CD4-positive, alpha-beta T cell treated with Interleukin-15 for 4 hours (primary cell): Measurements from ENCODE around the gene DCAF6.
"Not testable (repeated sequence)": the region's sequence is repeated elsewhere in the genome, so short reads cannot be mapped to it uniquely, and the experiment has no call there.

Experiments used
- DNase-seq: peaks from one replicate; pipeline ENCODE4 v3.0.0-alpha.2; 2020; ENCODE audit warnings: low spot score

The DCAF6 gene, protein sequence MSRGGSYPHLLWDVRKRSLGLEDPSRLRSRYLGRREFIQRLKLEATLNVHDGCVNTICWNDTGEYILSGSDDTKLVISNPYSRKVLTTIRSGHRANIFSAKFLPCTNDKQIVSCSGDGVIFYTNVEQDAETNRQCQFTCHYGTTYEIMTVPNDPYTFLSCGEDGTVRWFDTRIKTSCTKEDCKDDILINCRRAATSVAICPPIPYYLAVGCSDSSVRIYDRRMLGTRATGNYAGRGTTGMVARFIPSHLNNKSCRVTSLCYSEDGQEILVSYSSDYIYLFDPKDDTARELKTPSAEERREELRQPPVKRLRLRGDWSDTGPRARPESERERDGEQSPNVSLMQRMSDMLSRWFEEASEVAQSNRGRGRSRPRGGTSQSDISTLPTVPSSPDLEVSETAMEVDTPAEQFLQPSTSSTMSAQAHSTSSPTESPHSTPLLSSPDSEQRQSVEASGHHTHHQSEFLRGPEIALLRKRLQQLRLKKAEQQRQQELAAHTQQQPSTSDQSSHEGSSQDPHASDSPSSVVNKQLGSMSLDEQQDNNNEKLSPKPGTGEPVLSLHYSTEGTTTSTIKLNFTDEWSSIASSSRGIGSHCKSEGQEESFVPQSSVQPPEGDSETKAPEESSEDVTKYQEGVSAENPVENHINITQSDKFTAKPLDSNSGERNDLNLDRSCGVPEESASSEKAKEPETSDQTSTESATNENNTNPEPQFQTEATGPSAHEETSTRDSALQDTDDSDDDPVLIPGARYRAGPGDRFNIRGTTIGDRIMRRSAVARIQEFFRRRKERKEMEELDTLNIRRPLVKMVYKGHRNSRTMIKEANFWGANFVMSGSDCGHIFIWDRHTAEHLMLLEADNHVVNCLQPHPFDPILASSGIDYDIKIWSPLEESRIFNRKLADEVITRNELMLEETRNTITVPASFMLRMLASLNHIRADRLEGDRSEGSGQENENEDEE

GRCh38 chr1:167936068-167936929, at the start of gene DCAF6:
TSS of gene DCAF6 (plus strand) at chr1:167936683. CDS start at chr1:167936912, 229 bp downstream.
- DNase-seq, result peak; percentile 99

GRCh38 chr1:167887187-167887586, 49.3 kb upstream of the DCAF6 start:
- not testable (repeated sequence) for DNase-seq

- no peak for DNase-seq
These were observed 46.1 kb upstream of the DCAF6 start for GRCh38 chr1:167890400-167890799.

DNA sequence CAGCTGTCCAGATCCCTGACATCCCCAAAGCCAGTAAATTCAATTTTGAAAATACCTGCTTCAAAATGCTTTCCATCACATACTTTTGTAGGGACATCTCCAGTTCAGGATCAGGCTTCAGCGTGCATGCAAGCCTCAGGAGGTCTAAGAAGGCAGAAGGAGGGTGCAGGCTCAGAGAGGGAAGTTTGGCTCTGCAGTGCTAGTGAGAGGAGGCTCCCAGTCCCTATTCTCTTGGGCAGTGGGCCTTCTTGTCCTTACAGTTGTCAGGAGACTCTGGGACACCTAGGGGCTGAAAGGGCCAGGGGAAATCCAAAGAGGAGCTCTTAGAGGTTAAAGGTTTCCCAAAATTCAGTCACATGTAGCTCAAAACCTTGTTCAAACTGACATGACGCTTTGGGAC, 42.7 kb upstream of the DCAF6 start:
- DNase-seq, result no peak

DNA sequence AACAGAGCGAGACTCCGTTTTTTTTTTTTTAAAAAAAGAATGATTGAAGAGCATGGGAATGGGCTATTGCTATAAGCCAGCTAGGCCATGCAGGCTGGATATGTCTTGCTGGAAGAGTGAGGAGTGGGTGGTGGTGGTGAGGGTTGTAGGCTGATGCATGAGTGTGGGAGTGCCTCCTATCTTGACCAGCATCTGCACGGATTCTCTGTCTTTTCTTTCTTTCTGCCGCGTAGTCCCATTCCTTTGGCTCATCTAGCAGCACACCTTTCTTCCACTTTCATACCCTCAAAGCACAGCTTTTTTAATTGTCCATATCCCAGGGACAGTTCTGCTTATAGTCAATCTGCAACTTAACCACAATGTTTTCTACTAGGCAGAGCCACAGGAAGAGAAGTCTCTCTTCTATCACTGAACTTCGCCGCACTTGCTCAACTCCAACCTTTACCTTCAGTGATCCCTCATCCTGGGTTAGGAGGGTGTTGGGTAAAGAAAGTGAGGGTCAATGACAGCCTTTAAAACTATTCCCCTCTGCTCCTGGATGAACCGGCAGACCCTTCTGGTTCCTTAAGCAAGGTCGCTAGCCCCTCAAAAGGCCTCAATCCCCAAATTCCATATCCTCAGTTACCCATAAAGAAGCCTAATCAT, 37.8 kb upstream of the DCAF6 start:
- DNase-seq, result no peak

- no peak for DNase-seq
These were observed 37.2 kb upstream of the DCAF6 start for GRCh38 chr1:167899253-167899681.

DNA sequence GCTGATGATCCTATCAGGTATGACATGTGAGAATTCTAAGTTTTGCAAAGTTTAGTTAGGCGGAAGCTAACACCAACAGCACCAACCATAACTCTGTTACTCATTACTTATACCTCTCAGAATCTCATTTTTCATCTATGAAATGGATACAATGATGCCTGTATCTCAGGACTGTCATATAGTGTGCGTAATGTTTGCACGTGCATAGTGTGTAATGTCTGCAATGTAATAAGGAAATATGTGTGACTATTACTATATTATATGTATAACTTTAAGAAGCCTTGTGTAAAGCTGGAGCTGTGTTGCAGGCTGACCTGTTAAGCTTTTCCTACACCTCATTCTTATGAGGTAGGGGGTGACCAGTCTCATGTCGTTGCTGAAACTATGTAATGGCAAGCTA, 35.6 kb upstream of the DCAF6 start:
- DNase-seq, result no peak

GRCh38 chr1:167904652-167905130, 31.8 kb upstream of the DCAF6 start:
- no peak for DNase-seq

DNA sequence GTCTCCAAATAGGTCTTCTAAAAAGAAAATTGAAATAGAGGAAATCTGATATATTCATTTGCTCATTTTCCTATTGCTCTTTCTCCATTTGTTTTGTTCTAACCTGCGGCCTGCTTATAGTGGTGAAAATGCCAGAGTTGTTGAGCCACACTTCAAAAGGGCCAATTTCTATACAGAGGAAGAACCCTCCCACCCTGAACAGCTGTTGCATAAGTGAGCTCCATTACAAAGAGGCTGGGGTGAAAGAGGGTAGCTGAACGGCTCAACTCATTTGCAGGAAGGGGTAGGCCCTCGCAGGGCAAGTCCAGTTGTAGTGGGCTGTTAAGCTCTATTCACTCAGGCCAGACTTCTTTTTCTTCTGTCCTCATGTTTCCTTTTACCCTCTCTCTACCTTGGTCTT, 31.3 kb upstream of the DCAF6 start:
- DNase-seq, result no peak

DNA sequence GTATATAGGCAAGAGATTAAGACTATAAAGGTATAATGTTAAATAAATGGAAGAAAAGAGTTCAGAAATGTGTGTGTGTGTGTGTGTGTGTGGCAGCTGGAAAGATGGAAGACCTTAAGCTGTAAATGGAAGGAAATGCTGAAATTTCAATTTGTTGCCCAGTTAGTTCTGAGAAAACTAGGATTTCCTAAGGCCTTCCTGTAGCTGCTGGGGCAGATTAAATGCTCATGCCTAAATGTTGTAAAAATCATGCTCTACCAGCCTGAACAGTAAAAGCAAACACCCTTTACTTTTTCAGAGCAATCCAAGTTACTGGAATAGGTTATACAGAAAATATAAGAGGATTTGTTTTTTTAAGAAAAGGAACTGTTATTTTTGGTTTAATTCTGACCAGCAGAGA, 30.8 kb upstream of the DCAF6 start:
- DNase-seq, result no peak

DNA sequence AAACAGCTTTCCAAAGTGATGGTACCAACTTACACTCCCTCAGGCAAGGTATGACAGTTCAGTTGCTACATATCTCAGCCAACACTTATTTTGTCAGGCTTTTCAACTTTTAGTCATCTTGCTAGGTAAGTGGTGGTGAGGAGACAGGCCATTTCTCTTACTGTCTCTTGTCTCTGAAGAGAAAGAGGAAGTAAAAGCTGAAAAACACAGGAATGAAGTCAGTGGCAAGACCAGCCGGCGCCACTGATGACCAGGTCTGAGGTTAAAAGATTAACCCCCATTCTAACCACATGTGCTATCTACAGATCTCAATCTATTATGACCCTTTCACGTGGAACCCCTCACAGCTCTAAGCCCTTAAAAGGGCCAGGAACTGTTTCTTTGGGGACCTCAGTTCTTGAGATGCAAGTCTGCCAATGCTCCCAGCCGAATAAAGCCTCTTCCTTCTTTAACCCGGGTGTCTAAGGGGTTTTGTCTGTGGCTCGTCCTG, 26.7 kb upstream of the DCAF6 start:
- no peak for DNase-seq

- DNase-seq, result no peak
These were observed 26.0 kb upstream of the DCAF6 start for GRCh38 chr1:167910530-167910929.

GRCh38 chr1:167911413-167911812, 25.1 kb upstream of the DCAF6 start:
- no peak for DNase-seq

DNA sequence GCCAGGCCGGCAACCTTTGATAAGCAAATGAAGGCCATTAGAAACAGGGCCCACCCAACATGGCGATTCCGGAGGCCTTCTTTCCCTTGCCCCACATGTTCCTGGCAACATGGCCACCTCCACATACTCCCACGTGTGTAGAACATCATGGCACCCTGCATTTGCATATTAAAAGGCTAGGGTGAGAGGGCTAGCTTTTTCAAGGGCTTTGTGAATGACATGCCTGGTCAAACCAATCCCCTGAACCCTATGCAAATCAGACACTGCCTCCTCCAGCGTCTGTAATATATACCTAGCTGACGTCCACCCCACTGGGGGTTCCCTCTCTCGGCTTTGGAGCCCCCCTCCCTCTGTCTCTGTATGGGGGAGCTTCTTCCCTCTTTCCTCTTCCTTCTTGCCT, 24.2 kb upstream of the DCAF6 start:
- DNase-seq, result no peak

GRCh38 chr1:167913895-167914496, 22.5 kb upstream of the DCAF6 start, which contains the start of gene ADCY10:
TSS of gene ADCY10 (minus strand) at chr1:167914134. CDS start at chr1:167905140, 8,994 bp downstream.
- DNase-seq, result no peak

DNA sequence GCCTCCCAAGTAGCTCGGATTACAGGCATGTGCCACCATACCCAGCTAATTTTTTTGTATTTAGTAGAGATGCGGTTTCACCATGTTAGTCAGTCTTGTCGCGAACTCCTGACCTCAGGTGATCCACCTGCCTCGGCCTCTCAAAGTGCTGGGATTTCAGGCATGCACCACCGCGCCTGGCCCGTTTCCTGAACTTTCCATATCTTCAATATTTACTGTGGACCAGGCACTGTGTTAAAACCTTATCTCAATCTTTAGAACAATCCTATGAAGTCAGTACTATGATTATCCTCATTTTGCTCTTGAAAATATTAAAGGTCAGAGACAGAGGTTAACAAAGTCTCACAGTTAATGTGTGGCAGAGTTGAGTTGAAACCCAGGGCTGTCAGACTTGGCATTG, 20.9 kb upstream of the DCAF6 start:
- DNase-seq, result no peak

DNA sequence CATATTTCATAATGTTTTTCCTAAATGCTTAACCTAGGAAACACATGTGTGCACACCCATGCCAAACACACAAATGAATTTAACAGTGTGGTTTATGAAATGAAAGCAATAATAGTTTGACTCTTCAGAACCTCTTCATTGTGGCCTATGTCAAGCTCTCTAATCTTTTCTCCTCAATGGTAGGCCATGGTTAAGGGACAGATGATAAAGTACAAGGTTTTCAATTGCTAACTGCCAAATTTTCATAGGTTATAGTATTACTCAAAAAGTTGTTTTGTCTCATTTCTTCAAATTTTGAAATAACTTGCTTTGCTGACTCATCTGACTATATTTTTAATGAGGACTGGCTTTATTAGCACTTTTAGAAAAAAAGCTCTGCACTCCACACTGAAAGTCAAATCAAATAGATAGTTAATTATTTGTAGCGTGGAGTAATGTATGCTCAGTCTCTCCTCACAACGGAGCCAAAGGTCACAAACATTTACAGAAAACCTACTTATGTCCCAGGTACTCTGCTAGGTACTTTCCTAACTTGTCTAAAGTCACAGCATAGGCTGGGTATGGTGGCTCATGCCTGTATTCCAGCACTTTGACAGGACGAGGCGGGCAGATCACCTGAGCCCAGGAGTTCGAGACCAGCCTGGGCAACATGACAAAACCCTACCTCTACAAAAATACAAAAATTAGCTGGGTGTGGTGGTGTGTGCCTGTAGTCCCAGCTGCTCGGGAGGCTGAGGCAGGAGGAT, 19.5 kb upstream of the DCAF6 start:
- no peak for DNase-seq

DNA sequence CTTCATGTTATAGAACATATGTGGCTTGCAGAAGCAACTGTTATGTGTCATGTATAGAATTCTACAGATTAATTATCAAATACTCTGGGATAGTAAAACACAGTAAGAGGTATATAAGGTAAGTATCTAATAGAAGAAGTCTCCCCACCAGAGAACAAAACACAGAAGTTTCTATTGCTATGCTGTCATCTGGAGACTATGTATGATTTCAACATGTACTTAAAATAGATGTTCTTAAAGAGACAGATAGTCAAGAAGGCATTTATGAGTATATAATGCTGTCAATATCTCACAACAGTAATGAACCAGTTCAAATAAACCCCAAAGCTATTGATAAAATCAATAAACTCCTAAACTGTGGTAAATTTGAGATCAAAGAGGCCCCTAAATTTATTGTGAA, 14.5 kb upstream of the DCAF6 start:
- DNase-seq, result no peak

DNA sequence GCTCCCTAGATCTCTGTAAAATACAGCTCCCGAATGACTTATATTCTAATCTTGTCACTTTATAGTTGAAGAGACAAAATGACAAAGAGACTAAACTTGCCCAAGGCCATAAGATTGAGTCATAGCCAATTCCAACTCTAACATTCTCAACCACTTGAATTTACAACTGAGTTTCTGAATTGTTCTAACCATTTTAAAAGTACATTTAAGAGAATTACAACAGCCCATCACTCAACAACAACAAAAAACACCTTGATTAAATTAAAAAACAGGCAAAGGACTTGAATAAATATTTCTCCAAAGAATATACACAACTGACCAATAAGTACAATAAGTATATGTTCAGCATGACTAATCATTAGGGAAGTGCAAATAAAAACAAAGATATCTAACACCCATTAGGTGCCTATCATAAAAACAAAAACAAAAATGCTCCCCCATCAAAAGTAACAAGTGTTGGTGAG, 13.8 kb upstream of the DCAF6 start:
- no peak for DNase-seq
